Measurements from ENCODE around the gene ADORA2B. TPM values are rescaled to one million over a fixed set of nuclear protein-coding genes. Genes with fewer than 3 reads are reported as not detected.

The ADORA2B gene
- polyA plus RNA-seq, 1 of the 3 experiments (the other 2 are of a cell fraction): 12.6 TPM

- H3K79me2 ChIP-seq (ENCODE audit: insufficient read depth): no peaks in the 10 kb centered on the region
- ChIA-PET POLR2A (no interaction called here), CTCF (interaction anchor here (0.7 to 0.9 kb wide), 2 partner anchors 124 to 663 kb away, joined by 3 read pairs; no protein-coding TSS in a partner anchor)
- TF ChIP-seq ZBTB33 (IDR thresholded peaks at IDR 0.05; ENCODE audit: borderline replicate concordance, low read depth) (no peak), TCF12 (IDR thresholded peaks at IDR 0.05) (peak; percentile 77; the same call in 1 of the 2 replicates), POLR2AphosphoS5 (IDR thresholded peaks at IDR 0.05; ENCODE audit: low read depth, low read length) (no peak), NRF1 (IDR thresholded peaks at IDR 0.05; ENCODE audit: low read depth, low read length) (no peak), RXRA (IDR thresholded peaks at IDR 0.05; ENCODE audit: borderline replicate concordance, low read depth) (no peak), RAD21 (IDR thresholded peaks at IDR 0.05; ENCODE audit: low read length) (no peak), SIN3A (IDR thresholded peaks at IDR 0.05; ENCODE audit: borderline replicate concordance, low read depth, low read length) (no peak), REST (IDR thresholded peaks at IDR 0.05; ENCODE audit: low read depth, low read length) (no peak), NFIC (IDR thresholded peaks at IDR 0.05; ENCODE audit: borderline replicate concordance) (peak; percentile 24; the same call in 1 of the 2 replicates), FOSL2 (IDR thresholded peaks at IDR 0.05; ENCODE audit: borderline replicate concordance, low read depth) (0 out of 2 replicates have a peak, but pooled peaks have one; percentile 11), TEAD4 (IDR thresholded peaks at IDR 0.05; ENCODE audit: borderline replicate concordance, insufficient read depth) (no peak), ELF1 (IDR thresholded peaks at IDR 0.05) (no peak), JUND (IDR thresholded peaks at IDR 0.05) (peak; percentile 45)
- TF ChIP-seq, protein P1, sequence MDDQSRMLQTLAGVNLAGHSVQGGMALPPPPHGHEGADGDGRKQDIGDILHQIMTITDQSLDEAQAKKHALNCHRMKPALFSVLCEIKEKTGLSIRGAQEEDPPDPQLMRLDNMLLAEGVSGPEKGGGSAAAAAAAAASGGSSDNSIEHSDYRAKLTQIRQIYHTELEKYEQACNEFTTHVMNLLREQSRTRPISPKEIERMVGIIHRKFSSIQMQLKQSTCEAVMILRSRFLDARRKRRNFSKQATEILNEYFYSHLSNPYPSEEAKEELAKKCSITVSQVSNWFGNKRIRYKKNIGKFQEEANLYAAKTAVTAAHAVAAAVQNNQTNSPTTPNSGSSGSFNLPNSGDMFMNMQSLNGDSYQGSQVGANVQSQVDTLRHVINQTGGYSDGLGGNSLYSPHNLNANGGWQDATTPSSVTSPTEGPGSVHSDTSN (IDR thresholded peaks at IDR 0.05): no peak
- TF ChIP-seq, protein P2, sequence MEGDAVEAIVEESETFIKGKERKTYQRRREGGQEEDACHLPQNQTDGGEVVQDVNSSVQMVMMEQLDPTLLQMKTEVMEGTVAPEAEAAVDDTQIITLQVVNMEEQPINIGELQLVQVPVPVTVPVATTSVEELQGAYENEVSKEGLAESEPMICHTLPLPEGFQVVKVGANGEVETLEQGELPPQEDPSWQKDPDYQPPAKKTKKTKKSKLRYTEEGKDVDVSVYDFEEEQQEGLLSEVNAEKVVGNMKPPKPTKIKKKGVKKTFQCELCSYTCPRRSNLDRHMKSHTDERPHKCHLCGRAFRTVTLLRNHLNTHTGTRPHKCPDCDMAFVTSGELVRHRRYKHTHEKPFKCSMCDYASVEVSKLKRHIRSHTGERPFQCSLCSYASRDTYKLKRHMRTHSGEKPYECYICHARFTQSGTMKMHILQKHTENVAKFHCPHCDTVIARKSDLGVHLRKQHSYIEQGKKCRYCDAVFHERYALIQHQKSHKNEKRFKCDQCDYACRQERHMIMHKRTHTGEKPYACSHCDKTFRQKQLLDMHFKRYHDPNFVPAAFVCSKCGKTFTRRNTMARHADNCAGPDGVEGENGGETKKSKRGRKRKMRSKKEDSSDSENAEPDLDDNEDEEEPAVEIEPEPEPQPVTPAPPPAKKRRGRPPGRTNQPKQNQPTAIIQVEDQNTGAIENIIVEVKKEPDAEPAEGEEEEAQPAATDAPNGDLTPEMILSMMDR (IDR thresholded peaks at IDR 0.05): no peak
- no peak for DNase-seq
- H3K36me3 ChIP-seq (replicated peaks in 1 of 2; ENCODE audit: control insufficient read depth in 1 of 2, insufficient read depth in 2 of 2, low read length in 1 of 2): no peaks in the 10 kb centered on the region
- H3K27me3 ChIP-seq (ENCODE audit: insufficient read depth): no peaks in the 10 kb centered on the region
- H2AFZ ChIP-seq (ENCODE audit: low read depth): no peak overlapping the region
- no peak overlapping the region for H3K4me2 ChIP-seq
- H3K9ac ChIP-seq: no peak overlapping the region
- H4K20me1 ChIP-seq (ENCODE audit: insufficient read depth): no peaks in the 10 kb centered on the region
- no peaks in the 10 kb centered on the region for H3K9me3 ChIP-seq
- H3K27ac ChIP-seq (ENCODE audit: low read depth in 2 of 2, low read length in 1 of 2): peak overlapping the region in 1 of 2 experiments; percentile 55; a peak in 2 of 4 replicates
- peaks cover 0 to 15% of the 10 kb centered on the region in 2 experiments; a peak in 1 of 4 replicates for H3K4me1 ChIP-seq (ENCODE audit: control insufficient read depth in 1 of 2, insufficient read depth in 2 of 2, low read depth in 1 of 2, low read length in 1 of 2)
- no peak overlapping the region for H3K4me3 ChIP-seq (ENCODE audit: low read depth in 2 of 2, low read length in 1 of 2)
- WGBS (ENCODE audit: low lambda C conversion rate): 34% methylated on average over 8 of the region's 9 CpGs
- peaks cover 3% of the 10 kb centered on the region for H3F3A ChIP-seq (replicated peaks; ENCODE audit: insufficient read depth)
- no peaks in the 10 kb centered on the region for H3K9me2 ChIP-seq
Measured at GRCh38 chr17:15920758-15921239, 24.1 kb upstream of the ADORA2B start.
